MM.1S (cell line): ENCODE measurements around the gene IFT25.

Experiments used
- DNase-seq: peaks from one replicate; pipeline ENCODE4 v3.0.0-alpha.2; 2015
- H2AFZ ChIP-seq: fragments of 300-600 bp; sonication (generic); 2 replicates; pipeline ENCODE4 v1.6.0; 2016; ENCODE audit warnings: antibody characterized with exemption, low read length
- H3F3A ChIP-seq: fragments of 300-600 bp; sonication (generic); 2 replicates; pipeline ENCODE4 v1.6.1; 2016; ENCODE audit warnings: mild to moderate bottlenecking, antibody characterized with exemption, low read length, moderate library complexity, mixed read lengths; ENCODE audit not compliant: insufficient read depth
- H3K27ac ChIP-seq: fragments of 300-600 bp; sonication (generic); 2 replicates; pipeline ENCODE4 v1.5.1; 2016; ENCODE audit warnings: mild to moderate bottlenecking, low read length
- H3K27me3 ChIP-seq: fragments of 300-600 bp; sonication (generic); replicated peaks from 2 replicates; pipeline ENCODE4 v1.6.0; 2016; ENCODE audit warnings: low read length; ENCODE audit not compliant: insufficient read depth
- H3K36me3 ChIP-seq: fragments of 300-600 bp; sonication (generic); replicated peaks from 2 replicates; pipeline ENCODE4 v1.6.1; 2016; ENCODE audit warnings: mild to moderate bottlenecking, low read length, mixed read lengths; ENCODE audit not compliant: insufficient read depth
- H3K4me1 ChIP-seq: fragments of 300-600 bp; sonication (generic); 2 replicates; pipeline ENCODE4 v1.6.1; 2016; ENCODE audit warnings: low read length, mixed read lengths
- H3K4me2 ChIP-seq: fragments of 300-600 bp; sonication (generic); 2 replicates; pipeline ENCODE4 v1.6.0; 2016; ENCODE audit warnings: low read depth, low read length
- H3K4me3 ChIP-seq: fragments of 300-600 bp; sonication (generic); 2 replicates; pipeline ENCODE4 v1.5.1; 2016; ENCODE audit warnings: low read length, mixed read lengths
- H3K79me2 ChIP-seq: fragments of 300-600 bp; sonication (generic); 2 replicates; pipeline ENCODE4 v1.6.1; 2016; ENCODE audit warnings: mixed run types, low read length, mixed read lengths
- H3K9ac ChIP-seq: fragments of 300-600 bp; sonication (generic); 2 replicates; pipeline ENCODE4 v1.6.1; 2016; ENCODE audit warnings: low read length, mixed read lengths
- H3K9me2 ChIP-seq: fragments of 300-600 bp; sonication (generic); replicated peaks from 2 replicates; pipeline ENCODE4 v1.6.1; 2016; ENCODE audit warnings: mild to moderate bottlenecking, low read length, mixed read lengths; ENCODE audit not compliant: insufficient read depth
- H3K9me3 ChIP-seq: fragments of 300-600 bp; sonication (generic); replicated peaks from 2 replicates; pipeline ENCODE4 v1.6.1; 2016; ENCODE audit warnings: mild to moderate bottlenecking, low read length, mixed read lengths; ENCODE audit not compliant: insufficient read depth
- H4K20me1 ChIP-seq: fragments of 300-600 bp; sonication (generic); 2 replicates; pipeline ENCODE4 v1.6.1; 2016; ENCODE audit warnings: mild to moderate bottlenecking, low read length, moderate library complexity, mixed read lengths; ENCODE audit not compliant: insufficient read depth
- CTCF ChIP-seq: fragments of 300-600 bp; sonication (generic); IDR thresholded peaks from 2 replicates; pipeline ENCODE4 v1.5.1; 2016; ENCODE audit warnings: antibody characterized with exemption, low read length, mixed read lengths
- EZH2 ChIP-seq: fragments of 300-600 bp; sonication (generic); optimal IDR thresholded peaks from 2 replicates; pipeline ENCODE3; 2017; ENCODE audit warnings: low read depth, mild to moderate bottlenecking, antibody characterized with exemption, low read length, mixed read lengths
- EZH2phosphoT487 ChIP-seq: fragments of 300-600 bp; sonication (generic); IDR thresholded peaks from 2 replicates; pipeline ENCODE4 v1.6.1; 2018; ENCODE audit warnings: antibody characterized with exemption, low read length

Gene IFT25

GRCh38 chr1:53918343-53918742 lies 27.2 kb downstream of the IFT25 start:
- Histone ChIP-seq H3K4me3 (no peak overlapping the region), H3K9me3 (no peaks in the 10 kb centered on the region), H2AFZ (no peak overlapping the region), H3K4me1 (no peaks in the 10 kb centered on the region), H4K20me1 (no peaks in the 10 kb centered on the region), H3K27ac (no peak overlapping the region), H3F3A (no peaks in the 10 kb centered on the region), H3K36me3 (no peaks in the 10 kb centered on the region), H3K4me2 (no peak overlapping the region), H3K9me2 (no peaks in the 10 kb centered on the region), H3K9ac (no peak overlapping the region), H3K79me2 (no peaks in the 10 kb centered on the region), H3K27me3 (no peaks in the 10 kb centered on the region)
- no peak for TF ChIP-seq EZH2phosphoT487
- no peak for TF ChIP-seq EZH2
- TF ChIP-seq CTCF, result no peak
- DNase-seq, result no peak

GRCh38 chr1:53913352-53914033 lies 32.0 kb downstream of the IFT25 start:
- Histone ChIP-seq H3K79me2 (no peaks in the 10 kb centered on the region), H3K9me3 (no peaks in the 10 kb centered on the region), H3K36me3 (no peaks in the 10 kb centered on the region), H2AFZ (no peak overlapping the region), H4K20me1 (no peaks in the 10 kb centered on the region), H3K4me1 (no peaks in the 10 kb centered on the region), H3K4me2 (no peak overlapping the region), H3K27ac (no peak overlapping the region), H3K27me3 (no peaks in the 10 kb centered on the region), H3K9me2 (no peaks in the 10 kb centered on the region), H3K4me3 (no peak overlapping the region), H3F3A (no peaks in the 10 kb centered on the region), H3K9ac (no peak overlapping the region)
- no peak for DNase-seq
- TF ChIP-seq EZH2 (no peak), EZH2phosphoT487 (no peak), CTCF (no peak)

GRCh38 chr1:53911442-53911841 lies 34.1 kb downstream of the IFT25 start:
- H3K27ac ChIP-seq, result no peak overlapping the region
- no peak for DNase-seq
- H3K4me2 ChIP-seq, result no peak overlapping the region
- H3K9me2 ChIP-seq, result no peaks in the 10 kb centered on the region
- TF ChIP-seq CTCF (no peak), EZH2phosphoT487 (no peak), EZH2 (no peak)
- H3K79me2 ChIP-seq, result no peaks in the 10 kb centered on the region
- H3K9me3 ChIP-seq, result no peaks in the 10 kb centered on the region
- no peaks in the 10 kb centered on the region for H3K4me1 ChIP-seq
- no peak overlapping the region for H3K9ac ChIP-seq
- H3K27me3 ChIP-seq, result no peaks in the 10 kb centered on the region
- H3K36me3 ChIP-seq, result no peaks in the 10 kb centered on the region
- H4K20me1 ChIP-seq, result no peaks in the 10 kb centered on the region
- no peaks in the 10 kb centered on the region for H3F3A ChIP-seq
- no peak overlapping the region for H3K4me3 ChIP-seq
- no peak overlapping the region for H2AFZ ChIP-seq
